Nephron progenitor cell (in vitro differentiated cells): ENCODE results near the gene CERS6.

ENCODE experiments used
- DNase-seq: peaks from one replicate; pipeline ENCODE4 v3.0.0; 2021
- H3K27ac Mint-ChIP-seq: 2 replicates; pipeline ENCODE4 v1.8.0; 2021; ENCODE audit warnings: mild to moderate bottlenecking, moderate library complexity, mixed read lengths
- H3K27me3 Mint-ChIP-seq: 2 replicates; pipeline ENCODE4 v1.8.0; 2021; ENCODE audit warnings: mild to moderate bottlenecking, low read depth, mixed read lengths; ENCODE audit not compliant: poor library complexity
- H3K36me3 Mint-ChIP-seq: 2 replicates; pipeline ENCODE4 v1.8.0; 2021; ENCODE audit warnings: low read depth, mixed read lengths
- H3K4me1 Mint-ChIP-seq: 2 replicates; pipeline ENCODE4 v1.8.0; 2021; ENCODE audit warnings: mixed read lengths
- H3K4me3 Mint-ChIP-seq: 2 replicates; pipeline ENCODE4 v1.8.0; 2021; ENCODE audit warnings: mild to moderate bottlenecking, moderate library complexity, mixed read lengths
- H3K9me3 Mint-ChIP-seq: 2 replicates; pipeline ENCODE4 v1.8.0; 2021; ENCODE audit warnings: mild to moderate bottlenecking, moderate library complexity, mixed read lengths
- CTCF ChIP-seq: fragments of 200-600 bp; sonication (generic); IDR thresholded peaks from 2 replicates; pipeline ENCODE4 v1.5.0; 2021; ENCODE audit warnings: antibody characterized with exemption

CERS6 gene

GRCh38 chr2:168449419-168449818 lies 6.7 kb upstream of the CERS6 start:
- peaks cover 6% of the 10 kb centered on the region for H3K27me3 Mint-ChIP-seq
- H3K4me1 Mint-ChIP-seq: no peaks in the 10 kb centered on the region
- H3K36me3 Mint-ChIP-seq: peaks cover 5% of the 10 kb centered on the region
- H3K9me3 Mint-ChIP-seq: peaks cover 23% of the 10 kb centered on the region
- DNase-seq: no peak
- no peak overlapping the region for H3K27ac Mint-ChIP-seq
- TF ChIP-seq CTCF: no peak
- no peak overlapping the region for H3K4me3 Mint-ChIP-seq

DNA sequence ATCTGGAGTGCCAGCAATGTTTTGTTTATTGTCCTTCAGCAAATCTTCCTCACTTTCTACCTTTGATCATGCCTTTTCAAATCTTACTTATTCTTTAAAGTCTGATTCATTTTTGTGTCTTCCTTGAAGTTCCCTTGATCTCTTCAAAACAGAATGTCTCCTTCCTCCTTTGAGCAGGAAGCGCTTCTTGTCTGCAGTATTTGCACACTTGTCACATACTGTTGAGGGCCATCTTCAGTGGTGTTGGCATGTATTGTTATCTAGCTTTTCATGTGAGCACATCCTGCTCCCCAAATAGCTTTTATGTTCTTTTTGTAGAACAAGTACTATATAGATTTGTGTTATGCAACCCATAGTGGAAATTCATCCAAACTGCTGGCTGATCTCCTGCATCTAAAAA lies 5.9 kb upstream of the CERS6 start:
- no peak for TF ChIP-seq CTCF
- Mint-ChIP-seq H3K9me3 (peaks cover 15% of the 10 kb centered on the region), H3K4me3 (no peak overlapping the region), H3K27me3 (peaks cover 6% of the 10 kb centered on the region), H3K36me3 (peaks cover 5% of the 10 kb centered on the region), H3K4me1 (no peaks in the 10 kb centered on the region), H3K27ac (no peak overlapping the region)
- DNase-seq: no peak

GRCh38 chr2:168450732-168451131 lies 5.3 kb upstream of the CERS6 start:
- H3K4me3 Mint-ChIP-seq: no peak overlapping the region
- peaks cover 10% of the 10 kb centered on the region for H3K9me3 Mint-ChIP-seq
- H3K27ac Mint-ChIP-seq: no peak overlapping the region

GRCh38 chr2:168452781-168453180 lies 3.3 kb upstream of the CERS6 start:
- no peak for DNase-seq
- no peak overlapping the region for H3K27ac Mint-ChIP-seq
- H3K27me3 Mint-ChIP-seq: peaks cover 4% of the 10 kb centered on the region
- H3K4me1 Mint-ChIP-seq: peaks cover 5% of the 10 kb centered on the region
- no peaks in the 10 kb centered on the region for H3K36me3 Mint-ChIP-seq
- H3K9me3 Mint-ChIP-seq: no peaks in the 10 kb centered on the region
- no peak overlapping the region for H3K4me3 Mint-ChIP-seq
- TF ChIP-seq CTCF: no peak

More at GRCh38 chr2:168450732-168451131, 5.3 kb upstream of the CERS6 start:
- H3K4me1 Mint-ChIP-seq: no peaks in the 10 kb centered on the region
- no peak for DNase-seq
- peaks cover 6% of the 10 kb centered on the region for H3K27me3 Mint-ChIP-seq
- H3K36me3 Mint-ChIP-seq: peaks cover 4% of the 10 kb centered on the region
- TF ChIP-seq CTCF: no peak

DNA sequence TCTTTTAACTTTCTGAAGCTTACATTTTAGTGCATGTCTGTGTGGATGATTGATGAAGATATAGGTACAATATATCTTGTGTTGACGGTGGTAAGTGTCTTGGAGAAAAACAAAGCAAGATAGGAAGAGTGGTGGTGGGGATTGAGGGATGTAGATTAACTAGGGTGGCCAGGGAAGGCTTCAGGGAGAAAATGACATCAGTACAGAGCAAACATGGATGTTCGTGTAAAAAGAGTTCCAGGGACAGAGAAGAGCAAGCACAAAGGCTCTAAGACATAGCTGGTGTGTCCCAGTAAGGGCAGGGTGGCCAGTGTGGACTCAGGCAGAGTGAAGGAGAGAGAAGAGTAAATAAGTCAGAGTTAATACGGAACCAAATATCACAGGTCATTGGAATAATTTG lies 2.7 kb upstream of the CERS6 start:
- Mint-ChIP-seq H3K27me3 (peaks cover 3% of the 10 kb centered on the region), H3K9me3 (no peaks in the 10 kb centered on the region), H3K27ac (no peak overlapping the region), H3K4me3 (no peak overlapping the region), H3K36me3 (no peaks in the 10 kb centered on the region), H3K4me1 (peaks cover 11% of the 10 kb centered on the region)
- DNase-seq: no peak
- no peak for TF ChIP-seq CTCF

- peaks cover 27% of the 10 kb centered on the region for H3K4me1 Mint-ChIP-seq
- TF ChIP-seq CTCF: no peak
- no peak overlapping the region for H3K27ac Mint-ChIP-seq
- no peaks in the 10 kb centered on the region for H3K27me3 Mint-ChIP-seq
- H3K36me3 Mint-ChIP-seq: no peaks in the 10 kb centered on the region
- H3K4me3 Mint-ChIP-seq: no peak overlapping the region
- DNase-seq: no peak
- no peaks in the 10 kb centered on the region for H3K9me3 Mint-ChIP-seq
These were observed 1.1 kb upstream of the CERS6 start for GRCh38 chr2:168454737-168455644.
